ENCODE measurements around the gene CCDC47. TPM values are rescaled to one million over a fixed set of nuclear protein-coding genes. Genes with fewer than 3 reads are reported as not detected.

The CCDC47 gene
- total RNA-seq, 1 experiment from 2014 or later, result 117 TPM

DNA sequence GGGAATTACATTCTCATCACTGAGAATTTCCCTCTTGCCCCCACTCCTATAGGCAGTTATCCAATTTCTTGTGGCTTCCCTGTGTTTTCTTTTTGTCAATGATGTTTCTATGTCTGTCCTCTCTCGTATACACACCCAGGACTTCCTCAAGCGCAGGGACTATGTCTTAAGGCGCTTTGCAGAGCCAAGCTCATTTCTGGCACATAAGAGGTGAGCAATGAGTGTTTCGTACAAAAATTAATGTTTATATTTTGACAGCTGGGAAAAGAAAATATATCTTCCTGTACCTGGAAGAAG lies 1.5 kb upstream of the CCDC47 start:
- ATAC-seq (no peak), DNase-seq (ENCODE audit: low read depth, low spot score) (no peak)
- no peak overlapping the region for H2AFZ ChIP-seq (ENCODE audit: low read depth, low read length, poor library complexity, severe bottlenecking)
- intact Hi-C loops (cut with micrococcal nuclease), result no loop called here
- peak overlapping the region; percentile 91 for H3K27ac ChIP-seq (ENCODE audit: low read depth, low read length)
- ChIA-PET CTCF (no interaction called here), RAD21 (ENCODE audit: low non-redundant PET in 1 of 2, low total read pairs in 2 of 2, uncharacterized antibody in 2 of 2, unreplicated experiment in 2 of 2) (no interaction called here), POLR2A (interaction anchor here (2.3 kb wide), 1 partner anchor 9 kb away, joined by 42 read pairs; no protein-coding TSS in a partner anchor)
- no peaks in the 10 kb centered on the region for H3K9me2 ChIP-seq (ENCODE audit: insufficient read depth)
- H4K20me1 ChIP-seq (ENCODE audit: insufficient read depth), result peaks cover 16% of the 10 kb centered on the region; the same call in 1 of the 2 replicates
- TF ChIP-seq SP1 (IDR thresholded peaks at IDR 0.05; ENCODE audit: low read depth), result 0 out of 2 replicates have a peak, but pooled peaks have one; percentile 22
- no peak for TF ChIP-seq RAD21 (IDR thresholded peaks at IDR 0.05; ENCODE audit: low read depth)
- 0 out of 2 replicates have a peak, but pooled peaks have one; percentile 4 for TF ChIP-seq EGR1 (IDR thresholded peaks at IDR 0.05; ENCODE audit: low read depth)
- TF ChIP-seq JUND (IDR thresholded peaks at IDR 0.05), result no peak
- no peak for TF ChIP-seq FOSL1 (IDR thresholded peaks at IDR 0.05; ENCODE audit: low read depth)
- TSS peak; percentile 42 for BruUV-seq (replicated peaks)
- peak overlapping the region; percentile 94 for H3K9ac ChIP-seq (ENCODE audit: low read length)
- H3K4me2 ChIP-seq (ENCODE audit: low read length), result peak overlapping the region; percentile 84
- H3K4me1 ChIP-seq (ENCODE audit: control insufficient read depth in 1 of 2, insufficient read depth in 2 of 2, low read length in 2 of 2), result peaks cover 21 to 44% of the 10 kb centered on the region in 2 experiments
- peaks cover 12 to 33% of the 10 kb centered on the region in 2 experiments; a peak in 3 of 4 replicates for H3K36me3 ChIP-seq (ENCODE audit: control insufficient read depth in 1 of 2, insufficient read depth in 2 of 2, low read length in 2 of 2)
- H3K79me2 ChIP-seq (ENCODE audit: insufficient read depth, low read length), result peaks cover 94% of the 10 kb centered on the region
- H3K4me3 ChIP-seq (replicated peaks in 1 of 2; ENCODE audit: low read depth in 1 of 2, low read length in 2 of 2), result peak overlapping the region; percentile 81 to 83
- no peaks in the 10 kb centered on the region for H3K27me3 ChIP-seq (ENCODE audit: insufficient read depth, low read length)
- no peaks in the 10 kb centered on the region for H3K9me3 ChIP-seq (ENCODE audit: control insufficient read depth in 1 of 2, insufficient read depth in 1 of 2, low read depth in 1 of 2, low read length in 2 of 2)

DNA sequence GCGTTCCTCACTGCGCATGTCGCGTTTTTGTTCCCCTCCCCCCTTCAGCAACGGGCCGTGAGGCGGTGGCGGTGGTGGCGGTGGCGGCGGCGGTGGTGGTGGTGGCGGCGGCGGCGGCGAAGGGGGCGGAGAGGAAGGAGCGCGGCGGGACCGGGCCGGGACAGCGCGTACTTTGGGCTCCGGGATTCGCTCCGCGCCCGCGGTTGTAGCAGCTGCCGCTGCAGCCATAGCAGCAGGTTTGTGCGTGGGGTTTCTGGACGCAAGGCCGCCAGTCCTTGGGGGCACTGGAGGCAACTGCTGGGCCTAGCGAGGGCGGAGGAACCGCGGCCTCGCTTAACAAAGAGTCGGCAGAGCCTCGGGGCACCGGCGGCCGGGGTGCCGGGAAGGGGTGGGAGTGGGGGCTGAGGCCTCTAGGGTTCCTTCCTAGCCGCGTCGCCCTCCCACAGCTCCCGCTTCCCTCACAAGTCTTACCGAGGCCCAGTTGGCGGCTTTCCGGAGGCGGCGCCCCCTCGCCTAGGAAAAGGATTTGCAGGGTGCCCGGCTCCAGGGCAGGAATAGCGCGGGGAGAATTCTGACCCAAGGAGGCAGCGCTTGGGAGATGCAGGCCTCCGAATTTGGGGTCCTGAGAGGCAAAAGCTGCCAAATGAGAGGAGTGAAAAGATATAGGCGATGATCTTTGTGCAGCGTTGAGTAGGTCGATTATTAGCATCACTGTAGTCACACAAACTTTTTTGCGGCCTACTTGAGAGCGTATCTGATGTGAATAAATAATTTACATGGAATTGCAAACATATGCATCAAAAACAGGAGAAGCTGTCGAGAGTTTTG lies 958 bp upstream of the CCDC47 start, which contains the start of gene DDX42:
DDX42 (plus strand) TSS at position 30 of the 828 bp plus-strand sequence. CDS start 12,880 bp downstream, outside the sequence.
- peaks cover 9 to 28% of the 10 kb centered on the region in 2 experiments; a peak in 3 of 4 replicates for H3K36me3 ChIP-seq (ENCODE audit: control insufficient read depth in 1 of 2, insufficient read depth in 2 of 2, low read length in 2 of 2)
- CTCF ChIA-PET, result interaction anchor here (0.7 to 1.3 kb wide), 3 partner anchors 10 to 295 kb away, joined by 3 to 4 read pairs (median 3); no protein-coding TSS in a partner anchor

More for the DNA sequence above, 958 bp upstream of the CCDC47 start, which contains the start of gene DDX42:
- Histone ChIP-seq H3K27me3 (ENCODE audit: insufficient read depth, low read length) (no peaks in the 10 kb centered on the region), H3K4me3 (replicated peaks in 1 of 2; ENCODE audit: low read depth in 1 of 2, low read length in 2 of 2) (peak within 1 kb of the TSS; percentile 81 to 83), H3K4me1 (ENCODE audit: control insufficient read depth in 1 of 2, insufficient read depth in 2 of 2, low read length in 2 of 2) (peaks cover 16 to 38% of the 10 kb centered on the region in 2 experiments), H3K9me2 (ENCODE audit: insufficient read depth) (no peaks in the 10 kb centered on the region), H3K4me2 (ENCODE audit: low read length) (peak within 1 kb of the TSS; percentile 84), H3K9me3 (ENCODE audit: control insufficient read depth in 1 of 2, insufficient read depth in 1 of 2, low read depth in 1 of 2, low read length in 2 of 2) (no peaks in the 10 kb centered on the region), H4K20me1 (ENCODE audit: insufficient read depth) (peaks cover 14% of the 10 kb centered on the region; the same call in 1 of the 2 replicates), H3K79me2 (ENCODE audit: insufficient read depth, low read length) (peaks cover 94% of the 10 kb centered on the region), H3K9ac (ENCODE audit: low read length) (peak within 1 kb of the TSS; percentile 94), H3K27ac (ENCODE audit: low read depth, low read length) (peak within 1 kb of the TSS; percentile 91), H2AFZ (ENCODE audit: low read depth, low read length, poor library complexity, severe bottlenecking) (no peak within 1 kb of the TSS)
- DNase-seq (ENCODE audit: low read depth, low spot score), result no peak
- no peak for TF ChIP-seq RAD21 (IDR thresholded peaks at IDR 0.05; ENCODE audit: low read depth)
- no peak for TF ChIP-seq POLR2A (IDR thresholded peaks at IDR 0.05; ENCODE audit: borderline replicate concordance, extremely low read depth, insufficient read depth, insufficient read length)
- TF ChIP-seq SRF (IDR thresholded peaks at IDR 0.05; ENCODE audit: low read depth), result no peak
- no peak for TF ChIP-seq EGR1 (IDR thresholded peaks at IDR 0.05; ENCODE audit: low read depth)
- TF ChIP-seq EZH2 (IDR thresholded peaks at IDR 0.05), result no peak
- TF ChIP-seq JUND (IDR thresholded peaks at IDR 0.05), result no peak
- TF ChIP-seq ZFX (IDR thresholded peaks at IDR 0.05), result peak; percentile 100
- no peak for TF ChIP-seq SP1 (IDR thresholded peaks at IDR 0.05; ENCODE audit: low read depth)
- no peak for TF ChIP-seq TCF7L2 (IDR thresholded peaks at IDR 0.05; ENCODE audit: borderline replicate concordance, extremely low read depth, insufficient read depth, insufficient read length)
- TF ChIP-seq, protein P1, sequence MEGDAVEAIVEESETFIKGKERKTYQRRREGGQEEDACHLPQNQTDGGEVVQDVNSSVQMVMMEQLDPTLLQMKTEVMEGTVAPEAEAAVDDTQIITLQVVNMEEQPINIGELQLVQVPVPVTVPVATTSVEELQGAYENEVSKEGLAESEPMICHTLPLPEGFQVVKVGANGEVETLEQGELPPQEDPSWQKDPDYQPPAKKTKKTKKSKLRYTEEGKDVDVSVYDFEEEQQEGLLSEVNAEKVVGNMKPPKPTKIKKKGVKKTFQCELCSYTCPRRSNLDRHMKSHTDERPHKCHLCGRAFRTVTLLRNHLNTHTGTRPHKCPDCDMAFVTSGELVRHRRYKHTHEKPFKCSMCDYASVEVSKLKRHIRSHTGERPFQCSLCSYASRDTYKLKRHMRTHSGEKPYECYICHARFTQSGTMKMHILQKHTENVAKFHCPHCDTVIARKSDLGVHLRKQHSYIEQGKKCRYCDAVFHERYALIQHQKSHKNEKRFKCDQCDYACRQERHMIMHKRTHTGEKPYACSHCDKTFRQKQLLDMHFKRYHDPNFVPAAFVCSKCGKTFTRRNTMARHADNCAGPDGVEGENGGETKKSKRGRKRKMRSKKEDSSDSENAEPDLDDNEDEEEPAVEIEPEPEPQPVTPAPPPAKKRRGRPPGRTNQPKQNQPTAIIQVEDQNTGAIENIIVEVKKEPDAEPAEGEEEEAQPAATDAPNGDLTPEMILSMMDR (IDR thresholded peaks at IDR 0.05 in 2 of 3, conservative IDR thresholded peaks at IDR 0.05 in 1 of 3; ENCODE audit: borderline replicate concordance in 1 of 3, insufficient read depth in 1 of 3, low read depth in 2 of 3, low read length in 2 of 3), result 0 out of 6 replicates have a peak, but pooled peaks of 1 of the 3 experiments have one; percentile 6
- TF ChIP-seq SIN3A (IDR thresholded peaks at IDR 0.05; ENCODE audit: low read depth), result peak; percentile 45; the same call in 1 of the 2 replicates
- peak; percentile 32 for TF ChIP-seq YY1 (IDR thresholded peaks at IDR 0.05; ENCODE audit: extremely low read depth, insufficient replicate concordance, low read depth, low read length)
- TF ChIP-seq ELF1 (IDR thresholded peaks at IDR 0.05; ENCODE audit: borderline replicate concordance, low read depth), result no peak
- TF ChIP-seq CEBPB (IDR thresholded peaks at IDR 0.05; ENCODE audit: low read depth), result no peak
- ATAC-seq, result peak; percentile 12
- intact Hi-C loops (cut with micrococcal nuclease), result no loop called here
- BruUV-seq (replicated peaks), result no TSS peak
- RAD21 ChIA-PET (ENCODE audit: low non-redundant PET in 1 of 2, low total read pairs in 2 of 2, uncharacterized antibody in 2 of 2, unreplicated experiment in 2 of 2), result no interaction called here
- POLR2A ChIA-PET, result interaction anchor here (0.9 to 2.7 kb wide), 15 partner anchors 9 to 314 kb away, joined by 3 to 42 read pairs (median 5); partner anchors contain the start of genes FTSJ3 and PSMC5
